GM12878 (cell line): Measurements from ENCODE around the gene NCAM1. TPM values are rescaled to one million over a fixed set of nuclear protein-coding genes. Genes with fewer than 3 reads are reported as not detected.

Source experiments
- ATAC-seq: fragments of 200-7000 bp; cut with Tn5 transposase; 3 replicates; pipeline ENCODE4 v1.9.1; 2020; ENCODE audit warnings: mild to moderate bottlenecking, moderate library complexity
- BruUV-seq: library from RNA; stranded (reverse); fragments of 400-500 nt; replicated peaks from 2 replicates; lab custom pipeline; 2021; lab: Mats Ljungman, UMichigan
- CTCF ChIA-PET: fragments of 300-600 bp; sonication (Branson Sonifier 250); formaldehyde crosslinking; extraction: SDS; loops from one replicate; lab custom pipeline; 2021; ENCODE audit warnings: inconsistent platforms; lab: Yijun Ruan, JAX
- POLR2A ChIA-PET: fragments of 350-600 bp; formaldehyde crosslinking; extraction: SDS; loops from one replicate; lab custom pipeline; 2021; ENCODE audit warnings: inconsistent platforms; lab: Charles Lee
- RAD21 ChIA-PET: fragments of 300-600 bp; sonication (Branson Sonifier 250); formaldehyde crosslinking; loops from one replicate; lab custom pipeline; 2023; ENCODE audit warnings: antibody characterized with exemption; ENCODE audit not compliant: unreplicated experiment; lab: Charles Lee
- SMC1A ChIA-PET: fragments of 300-600 bp; sonication (Branson Sonifier 250); formaldehyde crosslinking; loops from one replicate; lab custom pipeline; 2023; ENCODE audit not compliant: unreplicated experiment, uncharacterized antibody; lab: Charles Lee
- DNase-seq: peaks from one replicate; pipeline ENCODE4 v3.0.0-alpha.2; 2011; ENCODE audit warnings: low read depth, low spot score
- FAIRE-seq: peaks from 3 replicates; lab custom pipeline; 2011; peaks lifted over from hg19 to GRCh38; lab: Jason Lieb, UNC
- H2AFZ ChIP-seq: 2 replicates; pipeline ENCODE4 v1.6.0; 2011; ENCODE audit warnings: low read depth, low read length, control low read depth; ENCODE audit not compliant: control insufficient read depth
- H3K27ac ChIP-seq: 2 replicates; pipeline ENCODE4 v1.5.1; 2011; ENCODE audit warnings: control low read depth; ENCODE audit not compliant: control insufficient read depth, insufficient read depth
- H3K27me3 ChIP-seq, 2 experiments: replicated peaks in 1 of 2; 2 replicates each; pipeline versions ENCODE4 v1.6.0 to v1.6.1; 2011; ENCODE audit warnings: low read length in 1 of 2; ENCODE audit not compliant: control insufficient read depth in 2 of 2, insufficient read depth in 2 of 2
- H3K36me3 ChIP-seq, 2 experiments: 2 replicates each; pipeline ENCODE4 v1.5.1; 2011; ENCODE audit warnings: low read length in 1 of 2; ENCODE audit not compliant: control insufficient read depth in 2 of 2, insufficient read depth in 2 of 2
- H3K4me1 ChIP-seq: 2 replicates; pipeline ENCODE4 v1.6.1; 2011; ENCODE audit warnings: mild to moderate bottlenecking, low read length, moderate library complexity, mixed read lengths; ENCODE audit not compliant: control insufficient read depth, insufficient read depth
- H3K4me2 ChIP-seq: 2 replicates; pipeline ENCODE4 v1.6.0; 2011; ENCODE audit warnings: control low read depth; ENCODE audit not compliant: control insufficient read depth, insufficient read depth
- H3K4me3 ChIP-seq: fragments of 200-600 bp; sonication (generic); 2 replicates; pipeline ENCODE4 v1.5.1; 2016
- H3K79me2 ChIP-seq: 2 replicates; pipeline ENCODE4 v1.6.0; 2011; ENCODE audit warnings: low read length; ENCODE audit not compliant: control insufficient read depth, insufficient read depth
- H3K9ac ChIP-seq: 2 replicates; pipeline ENCODE4 v1.8.0; 2011; ENCODE audit warnings: low read length, control low read depth, mixed read lengths; ENCODE audit not compliant: control insufficient read depth, insufficient read depth
- H3K9me3 ChIP-seq: replicated peaks from 3 replicates; pipeline ENCODE4 v1.5.1; 2011; ENCODE audit warnings: mild to moderate bottlenecking, low read length; ENCODE audit not compliant: control insufficient read depth, insufficient read depth
- H4K20me1 ChIP-seq: 2 replicates; pipeline ENCODE4 v1.6.0; 2011; ENCODE audit not compliant: control insufficient read depth, insufficient read depth
- ATF2 ChIP-seq: IDR thresholded peaks from 2 replicates; pipeline ENCODE4 v1.6.1; 2012; ENCODE audit warnings: low read length, inconsistent platforms
- BACH1 ChIP-seq: fragments of 450-650 bp; IDR thresholded peaks from 2 replicates; pipeline ENCODE4 v1.6.1; 2017; ENCODE audit warnings: mild to moderate bottlenecking, borderline replicate concordance
- BCL11A ChIP-seq: IDR thresholded peaks from 2 replicates; pipeline ENCODE4 v1.6.1; 2011; ENCODE audit warnings: low read depth, low read length
- BMI1 ChIP-seq: fragments of 450-650 bp; IDR thresholded peaks from 2 replicates; pipeline ENCODE4 v1.6.1; 2016; ENCODE audit warnings: mild to moderate bottlenecking, moderate library complexity, borderline replicate concordance
- KAT2A ChIP-seq: conservative IDR thresholded peaks from 2 replicates; pipeline ENCODE4 v1.6.1; 2011; ENCODE audit warnings: low read depth, low read length; ENCODE audit not compliant: control insufficient read depth
- NKRF ChIP-seq: fragments of 450-650 bp; conservative IDR thresholded peaks from 2 replicates; pipeline ENCODE4 v1.6.1; 2017; ENCODE audit warnings: mild to moderate bottlenecking, moderate library complexity
- POLR2AphosphoS5 ChIP-seq: IDR thresholded peaks from 2 replicates; pipeline ENCODE4 v1.6.1; 2011; ENCODE audit warnings: mild to moderate bottlenecking, low read length, inconsistent platforms
- RAD21 ChIP-seq: IDR thresholded peaks from 2 replicates; pipeline ENCODE4 v1.6.1; 2011; ENCODE audit warnings: mild to moderate bottlenecking, low read depth, low read length, moderate library complexity; ENCODE audit not compliant: insufficient read depth
- RAD51 ChIP-seq: fragments of 450-650 bp; IDR thresholded peaks from 2 replicates; pipeline ENCODE4 v1.6.1; 2016; ENCODE audit warnings: moderate library complexity, mild to moderate bottlenecking, inconsistent platforms
- SMAD1 ChIP-seq: fragments of 450-650 bp; IDR thresholded peaks from 2 replicates; pipeline ENCODE4 v1.6.1; 2018; ENCODE audit warnings: mild to moderate bottlenecking, low read depth; ENCODE audit not compliant: partially characterized antibody
- SPI1 ChIP-seq: IDR thresholded peaks from 2 replicates; pipeline ENCODE4 v1.6.1; 2011; ENCODE audit warnings: low read depth, mild to moderate bottlenecking, low read length, moderate library complexity, borderline replicate concordance; ENCODE audit not compliant: insufficient read depth
- USF1 ChIP-seq: IDR thresholded peaks from 2 replicates; pipeline ENCODE4 v1.6.1; 2011; ENCODE audit warnings: borderline replicate concordance, low read depth, mild to moderate bottlenecking, moderate library complexity, mixed read lengths, low read length; ENCODE audit not compliant: insufficient read depth; ENCODE audit errors: extremely low read length
- ZBED1 ChIP-seq: IDR thresholded peaks from 2 replicates; pipeline ENCODE4 v1.6.1; 2016; ENCODE audit warnings: borderline replicate concordance
- WGBS: methylation state at CpG from one replicate; pipeline ENCODE4 v1.1.6; 2016; ENCODE audit warnings: low lambda C conversion rate; ENCODE audit not compliant: insufficient replicate concordance, insufficient coverage; ENCODE audit errors: missing lambda C conversion rate; 5-methylcytosine and 5-hydroxymethylcytosine counted together
- in situ Hi-C: fragments of 300-500 bp; cut with MboI; formaldehyde crosslinking; loops from 9 replicates; pipeline ENCODE4 v1.14.3; 2018; ENCODE audit warnings: mixed read lengths
- intact Hi-C: fragments of 100-400 bp; cut with micrococcal nuclease; formaldehyde crosslinking; loops from one replicate; pipeline ENCODE4 v1.14.2; 2022; ENCODE audit not compliant: unreplicated experiment
- polyA plus RNA-seq, 11 experiments: library from polyadenylated mRNA; depleted of rRNA in 4 of 11; unstranded in 6 of 11; stranded (reverse) in 5 of 11; fragments of >200 nt; fragmentation: Nextera tagmentation in 4 of 11; fragmentation: Illumina TruSeq in 1 of 11; extraction: Ambion mirVana in 4 of 11; extraction: Trizol in 1 of 11; gene quantifications; 1 replicate in 1 of 11; 2 replicates in 10 of 11; pipeline versions ENCODE4 v1.2.1 to v1.2.3, GENCODE V29; 2011 to 2016; ENCODE audit warnings: inconsistent platforms in 2 of 11, missing spikeins in 2 of 11, low read depth in 1 of 11
- total RNA-seq, 4 experiments: library from RNA; depleted of rRNA in 3 of 4; stranded (reverse); fragments of >200 nt in 3 of 4; fragmentation: Illumina TruSeq in 1 of 4; extraction: Trizol in 1 of 4; gene quantifications; 2 replicates each; pipeline versions ENCODE4 v1.2.1 to v1.2.3, GENCODE V29; 2013 to 2021

Gene NCAM1
- total and polyA plus RNA-seq, 10 of the 15 experiments (the other 5 are each of a cell fraction or from before 2014, with no cell fraction given): 0.10 to 0.23 (median 0.11) TPM; not detected in 7

GRCh38 chr11:113308601-113309000 is 347.4 kb downstream of the NCAM1 start:
- ChIA-PET POLR2A (no interaction called here), SMC1A (interaction anchor here (0.7 kb wide), 1 partner anchor 223 kb away, joined by 3 read pairs; no protein-coding TSS in a partner anchor), RAD21 (no interaction called here), CTCF (no interaction called here)
- FAIRE-seq (no peak), DNase-seq (no peak), ATAC-seq (no peak)
- 16% methylated on average over 2 of the region's 2 CpGs for WGBS
- Histone ChIP-seq H3K36me3 (no peaks in the 10 kb centered on the region), H3K27ac (no peak overlapping the region), H3K4me1 (peaks cover under 1% of the 10 kb centered on the region; the same call in 1 of the 2 replicates), H3K4me3 (no peak overlapping the region), H3K4me2 (no peak overlapping the region), H3K27me3 (no peaks in the 10 kb centered on the region; a peak in 1 of 4 replicates), H2AFZ (no peak overlapping the region), H3K9ac (no peak overlapping the region), H3K9me3 (no peaks in the 10 kb centered on the region), H3K79me2 (no peaks in the 10 kb centered on the region), H4K20me1 (no peaks in the 10 kb centered on the region)
- no peak for TF ChIP-seq SPI1
- BruUV-seq: no TSS peak
- intact Hi-C loops: loop anchor here (5.0 kb wide), 2 partner anchors 424 to 954 kb away; no protein-coding TSS in a partner anchor
- in situ Hi-C loops: loop anchor here (10.0 kb wide), 1 partner anchor 956 kb away; no protein-coding TSS in a partner anchor

- Histone ChIP-seq H3K79me2 (peaks cover 2% of the 10 kb centered on the region), H3K4me2 (no peak overlapping the region), H3K4me1 (peaks cover 10% of the 10 kb centered on the region), H3K9me3 (no peaks in the 10 kb centered on the region), H2AFZ (no peak overlapping the region), H3K9ac (no peak overlapping the region), H3K27me3 (no peaks in the 10 kb centered on the region; a peak in 1 of 4 replicates), H4K20me1 (no peaks in the 10 kb centered on the region), H3K4me3 (no peak overlapping the region), H3K27ac (no peak overlapping the region), H3K36me3 (no peaks in the 10 kb centered on the region)
- ChIA-PET POLR2A (no interaction called here), RAD21 (no interaction called here), SMC1A (no interaction called here), CTCF (no interaction called here)
- in situ Hi-C loops: loop anchor here (5.0 to 10.0 kb wide), 2 partner anchors 221 to 463 kb away; partner anchors contain the start of genes CLDN25 and ZW10
- BruUV-seq: no TSS peak
- 87% methylated on average over 1 of the region's 1 CpG for WGBS
- ATAC-seq (no peak), DNase-seq (no peak), FAIRE-seq (no peak)
- intact Hi-C loops: no loop called here
- TF ChIP-seq SMAD1 (no peak), KAT2A (no peak), BCL11A (no peak), ZBED1 (no peak), BACH1 (no peak), NKRF (no peak), POLR2AphosphoS5 (no peak), RAD21 (no peak), BMI1 (no peak), ATF2 (no peak), RAD51 (no peak), USF1 (no peak)
Measured at GRCh38 chr11:113311536-113311935, 350.3 kb downstream of the NCAM1 start.
